IPS-11a (cell line): Measurements from ENCODE around the gene ARAP3.

Experiments used
- H3K4me3 ChIP-seq: one replicate; pipeline ENCODE4 v1.5.1; 2013; ENCODE audit warnings: low read depth, low read length, control low read depth

The ARAP3 gene

GRCh38 chr5:141701360-141702119, 19.5 kb upstream of the ARAP3 start:
- no peak overlapping the region for H3K4me3 ChIP-seq

- no peak overlapping the region for H3K4me3 ChIP-seq
Observed at GRCh38 chr5:141697586-141697985, 15.6 kb upstream of the ARAP3 start.

- H3K4me3 ChIP-seq = no peak overlapping the region
Observed at GRCh38 chr5:141696431-141696830, 14.4 kb upstream of the ARAP3 start.

- H3K4me3 ChIP-seq = no peak overlapping the region
Observed at GRCh38 chr5:141695627-141696215, 13.7 kb upstream of the ARAP3 start.

- no peak overlapping the region for H3K4me3 ChIP-seq
Observed at GRCh38 chr5:141694479-141694878, 12.4 kb upstream of the ARAP3 start.

GRCh38 chr5:141692919-141693725, 11.1 kb upstream of the ARAP3 start:
- no peak overlapping the region for H3K4me3 ChIP-seq

GRCh38 chr5:141692533-141692888, 10.5 kb upstream of the ARAP3 start:
- H3K4me3 ChIP-seq = peak overlapping the region; percentile 38

GRCh38 chr5:141691867-141692532, 10.0 kb upstream of the ARAP3 start:
- peak overlapping the region; percentile 38 for H3K4me3 ChIP-seq

- no peak overlapping the region for H3K4me3 ChIP-seq
Observed at GRCh38 chr5:141691286-141691866, 9.3 kb upstream of the ARAP3 start.

- H3K4me3 ChIP-seq = no peak overlapping the region
Observed at GRCh38 chr5:141686648-141687416, 4.8 kb upstream of the ARAP3 start.

GRCh38 chr5:141685591-141685990, 3.6 kb upstream of the ARAP3 start:
- no peak overlapping the region for H3K4me3 ChIP-seq

- H3K4me3 ChIP-seq = no peak overlapping the region
Observed at GRCh38 chr5:141683596-141684141, 1.6 kb upstream of the ARAP3 start.

- peak overlapping the region; percentile 35 for H3K4me3 ChIP-seq
Observed at GRCh38 chr5:141681295-141681694, 735 bp downstream of the ARAP3 start.

- H3K4me3 ChIP-seq = no peak overlapping the region
Observed at GRCh38 chr5:141680751-141681201, 1.3 kb downstream of the ARAP3 start.

GRCh38 chr5:141680178-141680577, 1.9 kb downstream of the ARAP3 start:
- no peak overlapping the region for H3K4me3 ChIP-seq

GRCh38 chr5:141677415-141677814, 4.6 kb downstream of the ARAP3 start:
- no peak overlapping the region for H3K4me3 ChIP-seq

- no peak overlapping the region for H3K4me3 ChIP-seq
Observed at GRCh38 chr5:141675672-141676071, 6.4 kb downstream of the ARAP3 start.

- H3K4me3 ChIP-seq = no peak overlapping the region
Observed at GRCh38 chr5:141674747-141675146, 7.3 kb downstream of the ARAP3 start.

GRCh38 chr5:141672841-141673813, 8.9 kb downstream of the ARAP3 start:
- no peak overlapping the region for H3K4me3 ChIP-seq
